ENCODE results near the gene POLR1D. TPM values are rescaled to one million over a fixed set of nuclear protein-coding genes. Genes with fewer than 3 reads are reported as not detected.

The POLR1D gene
- total RNA-seq, 1 donor from 2014 or later, result 75.2 TPM

- no peaks in the 10 kb centered on the region for H3K27me3 Mint-ChIP-seq (ENCODE audit: low read depth)
These were observed 41.2 kb downstream of the POLR1D start for GRCh38 chr13:27662738-27663470.

GRCh38 chr13:27663947-27664346 lies 42.3 kb downstream of the POLR1D start:
- DNase-seq (ENCODE audit: low spot score), result no peak
- Mint-ChIP-seq H3K9me3 (ENCODE audit: low read depth) (no peaks in the 10 kb centered on the region), H3K4me1 (ENCODE audit: low read depth) (peaks cover 15% of the 10 kb centered on the region), H3K27me3 (ENCODE audit: low read depth) (no peaks in the 10 kb centered on the region), H3K27ac (ENCODE audit: unreplicated experiment) (no peak overlapping the region), H3K36me3 (ENCODE audit: low read depth) (peaks cover 13% of the 10 kb centered on the region), H3K4me3 (ENCODE audit: unreplicated experiment) (no peak overlapping the region)
- TF ChIP-seq CTCF (IDR thresholded peaks at IDR 0.05), result no peak

More at GRCh38 chr13:27662738-27663470, 41.2 kb downstream of the POLR1D start:
- H3K4me3 Mint-ChIP-seq (ENCODE audit: unreplicated experiment), result no peak overlapping the region
- no peak for TF ChIP-seq CTCF (IDR thresholded peaks at IDR 0.05)
- no peak for DNase-seq (ENCODE audit: low spot score)
- H3K36me3 Mint-ChIP-seq (ENCODE audit: low read depth), result peaks cover 13% of the 10 kb centered on the region
- H3K4me1 Mint-ChIP-seq (ENCODE audit: low read depth), result peaks cover 25% of the 10 kb centered on the region
- H3K27ac Mint-ChIP-seq (ENCODE audit: unreplicated experiment), result no peak overlapping the region
- H3K9me3 Mint-ChIP-seq (ENCODE audit: low read depth), result no peaks in the 10 kb centered on the region

GRCh38 chr13:27665333-27665732 lies 43.6 kb downstream of the POLR1D start:
- Mint-ChIP-seq H3K36me3 (ENCODE audit: low read depth) (peaks cover 13% of the 10 kb centered on the region), H3K4me1 (ENCODE audit: low read depth) (peaks cover 8% of the 10 kb centered on the region), H3K27ac (ENCODE audit: unreplicated experiment) (no peak overlapping the region), H3K27me3 (ENCODE audit: low read depth) (no peaks in the 10 kb centered on the region), H3K9me3 (ENCODE audit: low read depth) (no peaks in the 10 kb centered on the region), H3K4me3 (ENCODE audit: unreplicated experiment) (no peak overlapping the region)
- no peak for DNase-seq (ENCODE audit: low spot score)
- peak; percentile 50 for TF ChIP-seq CTCF (IDR thresholded peaks at IDR 0.05)

- Mint-ChIP-seq H3K4me3 (ENCODE audit: unreplicated experiment) (no peak overlapping the region), H3K27ac (ENCODE audit: unreplicated experiment) (no peak overlapping the region), H3K4me1 (ENCODE audit: low read depth) (peaks cover 6% of the 10 kb centered on the region), H3K9me3 (ENCODE audit: low read depth) (no peaks in the 10 kb centered on the region), H3K27me3 (ENCODE audit: low read depth) (no peaks in the 10 kb centered on the region), H3K36me3 (ENCODE audit: low read depth) (peaks cover 12% of the 10 kb centered on the region)
- TF ChIP-seq CTCF (IDR thresholded peaks at IDR 0.05), result no peak
- DNase-seq (ENCODE audit: low spot score), result no peak
These were observed 44.1 kb downstream of the POLR1D start for GRCh38 chr13:27665761-27666160.

GRCh38 chr13:27666951-27667350 lies 45.3 kb downstream of the POLR1D start:
- H3K4me3 Mint-ChIP-seq (ENCODE audit: unreplicated experiment), result no peak overlapping the region
- H3K36me3 Mint-ChIP-seq (ENCODE audit: low read depth), result peaks cover 13% of the 10 kb centered on the region
- no peaks in the 10 kb centered on the region for H3K9me3 Mint-ChIP-seq (ENCODE audit: low read depth)
- H3K27ac Mint-ChIP-seq (ENCODE audit: unreplicated experiment), result no peak overlapping the region
- H3K27me3 Mint-ChIP-seq (ENCODE audit: low read depth), result no peaks in the 10 kb centered on the region
- DNase-seq (ENCODE audit: low spot score), result no peak
- no peak for TF ChIP-seq CTCF (IDR thresholded peaks at IDR 0.05)
- H3K4me1 Mint-ChIP-seq (ENCODE audit: low read depth), result no peaks in the 10 kb centered on the region
